GM21737 (cell line): ENCODE data around the gene SPAG9.

Experiments used
- ATAC-seq: cut with Tn5 transposase; IDR thresholded peaks from one replicate; pipeline ENCODE4 v1.9.1; 2021; ENCODE audit warnings: mild to moderate bottlenecking, moderate library complexity; ENCODE audit not compliant: unreplicated experiment

SPAG9 gene

DNA sequence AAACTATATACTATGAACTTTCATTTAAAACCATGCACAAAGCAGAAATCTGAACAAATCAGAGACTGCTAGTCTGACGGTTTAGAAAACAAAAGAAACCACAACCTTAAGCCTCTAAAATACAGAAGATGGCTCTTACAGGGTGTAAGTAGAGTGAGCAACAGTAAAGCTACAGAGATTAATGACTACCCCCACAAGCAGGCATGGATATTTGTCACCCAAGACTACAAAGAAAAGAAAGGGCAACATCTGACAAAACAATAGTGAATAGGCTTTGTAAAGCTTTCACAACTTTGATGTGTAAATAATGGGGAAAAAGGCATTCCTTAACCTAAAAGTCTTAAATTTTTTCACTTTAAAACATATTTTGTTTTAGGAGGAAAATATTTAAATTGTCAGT, 75.0 kb downstream of the SPAG9 start:
- no peak for ATAC-seq

DNA sequence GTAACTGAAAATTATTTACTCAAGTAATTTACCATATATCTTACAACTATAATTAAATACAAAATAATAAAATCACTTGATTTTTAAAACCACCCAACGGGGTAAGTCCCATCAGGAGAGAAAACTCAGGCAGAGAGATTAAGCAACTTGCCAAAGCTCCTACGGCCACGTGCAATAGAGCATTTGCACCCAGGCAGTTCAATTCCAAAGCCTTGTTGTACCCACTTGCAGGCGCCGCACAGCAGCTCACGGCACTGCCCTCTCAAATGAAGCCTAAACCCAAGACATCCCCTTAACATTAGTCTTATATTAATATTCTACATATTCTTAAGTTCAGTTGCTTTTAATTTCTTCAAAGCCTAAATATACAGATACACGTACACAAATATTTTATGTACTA, 75.7 kb downstream of the SPAG9 start:
- no peak for ATAC-seq

DNA sequence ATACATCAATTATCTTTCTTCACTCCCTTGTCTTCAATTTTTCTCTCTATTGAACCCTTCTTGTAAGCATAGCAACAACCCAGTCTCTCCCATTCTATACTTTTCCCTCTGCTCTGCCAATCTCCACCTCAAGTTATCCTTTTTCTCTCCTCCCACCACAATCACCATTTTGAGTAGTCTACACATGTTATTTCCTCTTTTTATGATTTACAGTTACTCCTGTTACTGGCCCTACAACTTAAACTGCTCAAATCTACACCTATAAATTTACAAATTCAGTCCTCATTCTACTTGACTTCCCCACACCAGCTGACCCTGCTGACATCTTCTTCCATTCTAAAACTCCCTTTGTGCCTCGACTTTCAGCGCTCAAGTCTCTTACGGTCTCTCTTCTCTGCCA, 84.6 kb downstream of the SPAG9 start:
- ATAC-seq: no peak

DNA sequence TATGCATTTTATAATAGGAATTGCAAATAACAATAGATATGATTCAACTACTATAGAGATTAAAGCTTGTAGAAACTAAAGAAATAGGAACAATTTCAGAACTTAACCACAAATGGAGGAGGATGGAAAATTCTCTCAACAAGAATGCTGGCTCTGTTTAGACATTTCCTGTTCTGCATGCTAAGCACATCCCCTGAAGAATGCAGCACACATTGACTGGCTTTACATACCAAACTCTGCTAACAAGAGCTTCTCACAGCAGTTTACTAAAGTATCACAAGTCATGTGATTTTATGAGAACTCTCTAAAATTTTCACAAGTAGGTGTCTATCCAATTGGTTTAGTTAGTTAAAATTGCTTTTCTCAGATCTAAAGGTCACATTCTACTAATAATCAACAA, 85.2 kb downstream of the SPAG9 start:
- ATAC-seq: no peak

DNA sequence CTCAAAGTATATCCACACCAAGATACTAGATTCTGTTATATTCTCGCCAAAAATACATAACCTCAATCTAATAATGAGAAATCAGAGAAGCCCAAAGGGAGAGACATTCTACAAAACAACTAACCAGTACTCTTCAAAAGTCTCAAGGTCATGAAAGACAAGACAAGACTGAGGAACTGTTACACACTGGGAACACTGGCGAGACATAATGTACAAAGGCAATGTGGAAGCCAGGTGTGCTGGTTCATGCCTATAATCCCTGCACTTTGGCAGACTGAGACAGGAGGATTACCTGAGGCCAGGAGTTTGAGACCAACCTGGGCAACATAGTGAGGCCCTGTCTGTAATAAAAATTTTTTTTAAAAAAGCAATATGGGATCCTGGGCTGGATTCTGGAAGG, 85.9 kb downstream of the SPAG9 start:
- ATAC-seq: no peak

DNA sequence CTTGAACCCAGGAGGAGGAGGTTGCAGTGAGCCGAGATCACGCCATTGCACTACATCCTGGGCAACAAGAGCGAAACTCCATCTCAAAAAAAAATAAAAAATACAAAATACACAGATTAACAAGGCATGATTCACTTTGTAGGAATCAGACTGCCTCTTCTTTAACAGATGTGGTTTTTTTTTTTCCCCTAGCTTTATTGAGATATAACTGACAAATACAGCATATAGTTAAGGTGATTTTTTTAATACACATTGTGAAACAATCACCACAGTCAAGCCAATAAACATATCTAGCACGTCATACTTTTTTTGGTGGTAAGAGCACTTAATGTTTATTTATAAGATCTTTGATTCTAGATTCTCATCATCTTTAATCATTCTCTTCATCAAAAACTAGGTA, 87.8 kb downstream of the SPAG9 start:
- ATAC-seq: no peak

DNA sequence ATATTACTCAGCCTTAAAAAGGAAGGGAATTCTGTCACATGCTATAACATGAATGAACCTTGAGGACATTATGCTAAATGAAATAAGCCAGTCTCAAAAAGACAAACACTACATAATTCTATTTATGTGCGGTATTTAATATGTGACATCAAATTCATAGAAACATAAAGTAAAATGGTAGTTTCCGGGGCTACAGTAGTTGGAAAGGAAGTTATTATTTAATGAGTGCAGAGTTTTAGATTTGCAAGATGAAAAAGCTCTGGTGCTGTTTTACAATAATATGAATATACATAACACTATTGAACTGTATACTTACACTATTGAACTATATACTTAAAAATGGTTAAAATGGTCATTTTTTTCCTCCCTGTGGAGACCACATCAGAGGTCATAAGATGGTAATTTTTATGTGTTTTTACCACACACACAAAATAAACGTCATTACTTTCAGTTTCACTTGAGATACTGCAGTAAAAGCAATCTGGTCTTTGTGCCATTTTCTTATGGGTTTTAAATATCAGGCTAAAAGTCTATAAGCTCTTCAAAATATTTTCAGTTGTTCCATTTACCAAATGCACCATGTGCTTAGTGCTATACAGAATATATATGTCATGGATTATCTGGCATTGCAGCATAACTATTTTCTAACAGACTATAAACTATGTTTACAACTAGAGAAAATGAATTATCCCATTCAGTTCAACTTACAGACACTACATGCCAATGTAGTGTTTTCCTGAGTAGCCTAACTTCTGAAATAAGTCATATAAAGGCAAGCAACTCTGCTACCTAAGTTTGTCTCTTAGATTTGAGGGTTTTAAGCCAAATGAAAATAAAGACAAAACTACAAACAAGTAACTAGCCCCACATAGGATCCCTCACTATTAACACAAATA, 90.9 kb downstream of the SPAG9 start:
- ATAC-seq: no peak

DNA sequence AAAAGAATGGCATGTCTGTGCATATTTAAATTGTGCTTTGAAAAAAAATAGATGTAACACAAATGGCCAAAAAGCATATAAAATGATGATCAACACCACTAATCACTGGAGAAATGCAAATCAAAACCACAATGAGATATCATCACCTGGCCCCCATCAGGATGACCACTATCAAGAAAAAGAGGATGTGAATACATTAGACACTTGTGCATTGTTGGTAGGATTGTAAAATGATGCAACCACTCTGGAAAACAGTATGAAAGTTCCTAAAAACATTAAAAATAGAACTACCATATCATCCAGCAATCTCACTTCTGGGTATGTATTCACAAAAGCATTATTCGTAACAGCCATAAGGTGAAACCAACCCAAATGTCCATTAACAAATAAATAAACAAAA, 91.5 kb downstream of the SPAG9 start:
- ATAC-seq: no peak

DNA sequence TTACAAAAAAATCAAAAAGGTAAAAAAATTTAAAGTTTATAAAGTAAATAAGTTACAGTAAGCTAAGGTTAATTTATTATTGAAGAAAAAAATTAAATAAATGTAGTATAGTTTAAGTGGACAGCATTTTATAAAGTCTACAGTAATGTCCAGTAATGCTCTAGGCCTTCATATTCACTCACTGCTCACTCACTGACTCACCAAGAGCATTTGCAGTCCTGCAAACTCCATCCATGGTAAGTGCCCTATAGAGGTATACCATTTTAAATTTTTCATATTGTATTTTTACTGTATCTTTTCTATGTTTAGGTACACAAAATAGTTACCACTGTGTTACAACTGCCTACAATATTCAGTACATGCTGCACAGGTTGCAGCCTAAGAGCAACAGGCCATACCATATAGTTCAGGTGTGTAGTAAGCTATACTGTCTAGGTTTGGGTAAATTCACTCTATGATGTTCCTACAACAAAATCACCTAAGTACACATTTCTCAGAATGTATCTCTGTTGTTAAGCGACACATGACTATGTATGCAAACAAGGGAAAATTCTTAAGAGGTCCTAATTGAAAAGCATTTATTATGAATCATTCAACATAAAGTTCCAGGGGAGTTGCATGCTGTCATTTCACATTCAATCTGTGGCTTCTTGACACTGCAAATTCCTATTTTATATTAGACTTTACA, 92.3 kb downstream of the SPAG9 start:
- ATAC-seq: no peak

DNA sequence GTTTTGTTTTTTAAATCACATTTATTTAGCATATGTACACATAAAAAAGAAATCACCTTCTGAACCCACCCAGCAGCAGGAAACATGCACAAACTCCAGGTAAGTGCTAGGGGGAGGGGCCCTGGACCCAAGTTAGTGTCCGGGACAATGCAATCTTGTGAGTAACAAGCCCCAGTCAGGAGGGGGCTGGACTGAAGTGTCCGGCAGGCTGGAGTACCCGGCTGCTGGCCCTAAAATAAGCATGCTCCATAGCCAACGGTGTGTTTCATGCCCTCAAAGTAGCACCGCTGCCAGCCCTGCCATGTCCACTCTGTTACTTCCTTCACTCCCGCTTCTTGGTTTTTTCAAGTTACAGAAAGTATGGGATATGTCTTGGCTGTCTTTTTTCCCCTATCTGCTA, 102.1 kb downstream of the SPAG9 start:
- no peak for ATAC-seq

DNA sequence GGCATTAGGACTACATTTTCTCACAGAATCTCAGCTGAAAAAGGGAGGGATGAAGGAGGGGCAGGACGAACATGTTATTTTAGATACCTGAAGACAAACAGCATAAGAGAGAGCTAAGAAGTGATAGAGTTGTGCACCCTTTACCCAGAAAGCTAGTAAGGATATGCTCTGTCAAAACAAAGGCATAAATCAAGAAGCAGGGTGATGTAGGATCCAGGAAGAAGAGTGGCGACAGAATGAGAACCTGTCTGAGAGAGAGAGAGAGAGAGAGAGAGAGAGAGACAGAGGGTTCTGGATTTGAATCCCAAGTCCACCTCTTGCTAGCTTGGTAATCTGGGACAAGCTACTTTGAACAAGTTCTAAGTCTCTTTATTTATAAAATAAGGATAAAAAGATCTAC, 103.4 kb downstream of the SPAG9 start:
- no peak for ATAC-seq

DNA sequence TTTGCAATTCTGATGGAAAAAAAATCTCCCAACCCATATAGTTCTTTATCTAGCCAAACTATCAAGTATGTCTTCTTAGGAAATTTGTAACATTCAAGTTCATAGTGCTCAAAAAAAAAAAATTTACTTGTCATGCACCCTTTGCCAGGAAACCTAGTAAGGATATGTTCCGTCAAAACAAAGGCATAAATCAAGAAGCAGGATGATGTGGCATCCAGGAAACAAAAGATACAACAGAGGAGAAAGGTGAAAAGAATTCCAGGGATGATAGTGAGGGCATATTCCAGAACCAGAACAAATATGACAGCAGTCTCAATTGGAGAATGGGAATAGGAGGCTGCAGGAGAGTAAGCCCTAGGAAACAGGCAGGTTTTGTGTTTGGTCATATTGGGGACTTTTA, 104.6 kb downstream of the SPAG9 start:
- no peak for ATAC-seq

DNA sequence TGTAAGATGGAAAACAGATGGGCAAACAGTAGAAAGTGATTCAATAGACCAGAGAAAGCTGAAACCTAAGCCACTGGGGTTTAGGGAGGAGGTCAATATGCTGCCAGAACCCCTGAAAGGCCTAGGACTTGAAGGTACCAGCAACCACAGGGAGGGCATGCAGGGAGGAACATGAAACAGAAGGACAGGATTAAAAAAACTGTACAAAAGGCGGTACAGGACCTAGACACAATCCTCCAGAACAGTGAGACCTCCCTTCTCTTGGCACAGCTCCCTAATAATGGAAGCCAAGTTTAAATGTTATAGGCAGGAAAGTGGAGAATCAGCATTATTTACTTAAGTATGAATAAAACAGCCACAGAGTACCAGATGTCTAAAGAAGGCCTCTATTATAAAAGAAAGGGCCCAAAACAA, 105.5 kb downstream of the SPAG9 start:
- ATAC-seq: no peak

DNA sequence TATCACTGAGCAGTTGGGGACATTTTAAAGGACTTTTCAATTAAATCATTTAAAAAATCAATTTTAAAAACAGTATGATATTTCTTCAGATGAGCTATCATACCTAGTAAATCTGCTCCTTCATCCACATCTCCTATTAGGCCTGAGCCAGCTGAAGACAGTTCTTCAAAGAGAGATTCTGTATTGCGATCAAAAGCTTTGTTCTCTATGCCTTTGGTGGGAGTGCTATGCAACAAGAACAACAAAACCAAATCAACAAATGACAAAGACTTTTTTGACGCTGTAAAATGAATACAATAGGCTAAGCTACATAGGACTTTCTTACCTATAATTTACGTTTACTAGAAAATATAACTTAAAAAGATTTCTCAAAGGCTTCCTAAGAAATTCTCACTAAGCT, 106.5 kb downstream of the SPAG9 start:
- no peak for ATAC-seq

DNA sequence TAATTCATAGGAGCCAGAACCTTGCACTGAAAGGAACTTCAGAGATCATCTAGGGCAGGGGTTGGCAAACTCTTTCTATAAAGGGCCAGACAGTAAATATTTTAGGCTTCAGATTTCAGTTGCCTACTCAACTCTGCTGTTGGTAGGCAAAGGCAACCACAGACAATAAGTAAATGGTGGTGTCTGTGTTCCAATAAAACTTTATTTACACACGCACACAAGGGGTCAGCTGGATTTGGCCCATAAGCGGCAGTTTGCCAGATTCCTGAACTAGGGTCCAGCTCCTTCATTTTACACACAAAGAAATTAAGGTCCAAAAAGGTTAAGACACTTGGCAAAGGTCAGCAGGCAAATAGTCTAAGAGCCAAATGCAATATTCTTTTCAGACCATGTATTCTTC, 107.3 kb downstream of the SPAG9 start:
- ATAC-seq: no peak

DNA sequence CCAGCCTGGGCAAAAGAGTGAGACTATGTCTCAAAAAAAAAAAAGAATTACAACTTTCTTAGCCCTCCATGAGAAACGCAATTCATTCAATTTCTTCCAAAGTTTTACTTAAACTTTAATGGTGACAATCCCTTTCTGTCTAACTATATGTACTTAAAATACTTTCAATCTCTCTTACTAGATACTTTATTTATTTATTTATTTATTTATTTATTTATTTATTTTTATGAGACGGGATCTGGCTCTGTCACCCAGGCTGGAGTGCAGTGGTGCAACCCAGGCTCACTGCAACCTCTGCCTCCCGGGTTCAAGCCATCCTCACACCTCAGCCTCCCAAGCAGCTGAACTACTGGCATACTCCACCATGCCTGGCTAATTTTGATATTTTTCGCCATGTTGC, 108.1 kb downstream of the SPAG9 start:
- no peak for ATAC-seq

DNA sequence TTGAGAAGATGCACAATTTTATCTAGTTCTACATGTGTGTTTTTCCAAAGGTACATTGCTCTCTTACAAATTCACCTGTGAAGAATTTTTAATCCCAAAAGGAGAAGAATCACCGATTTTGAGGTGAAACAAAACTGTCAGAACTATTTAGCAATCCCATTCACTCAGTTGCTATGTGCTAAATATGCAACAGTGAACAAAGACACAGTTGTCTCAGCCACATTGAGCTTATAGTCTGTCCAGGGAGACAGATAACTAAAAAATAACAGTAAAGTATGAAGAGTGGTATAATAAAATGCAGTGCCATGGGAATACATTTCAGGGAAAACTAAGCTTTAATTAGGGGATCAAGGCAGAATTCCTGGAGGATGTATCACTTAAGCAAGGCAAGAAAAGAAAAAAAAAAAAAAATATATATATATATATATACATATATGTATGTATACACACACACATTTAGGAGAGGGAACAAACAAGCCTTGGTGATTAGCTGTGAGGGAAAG, 110.4 kb downstream of the SPAG9 start:
- ATAC-seq: no peak

DNA sequence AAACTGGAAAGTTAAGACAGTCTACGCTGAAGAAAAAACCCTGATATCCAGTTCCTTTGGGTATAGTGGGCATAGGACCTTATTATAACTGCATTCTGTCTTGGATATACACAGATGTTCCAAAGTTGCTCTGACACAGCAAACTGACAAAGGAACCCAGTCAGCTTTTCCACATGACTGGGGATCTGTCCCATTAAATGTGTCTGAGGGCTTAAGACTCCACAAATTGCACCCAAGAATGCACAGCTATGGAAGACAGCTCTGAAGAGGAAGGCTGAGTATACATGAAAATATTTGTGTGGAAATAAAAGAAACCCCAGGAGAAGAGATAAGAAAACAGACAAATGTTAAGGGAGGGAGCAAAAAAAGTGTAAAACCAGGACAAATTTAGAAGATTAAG, 114.1 kb downstream of the SPAG9 start:
- ATAC-seq: no peak

DNA sequence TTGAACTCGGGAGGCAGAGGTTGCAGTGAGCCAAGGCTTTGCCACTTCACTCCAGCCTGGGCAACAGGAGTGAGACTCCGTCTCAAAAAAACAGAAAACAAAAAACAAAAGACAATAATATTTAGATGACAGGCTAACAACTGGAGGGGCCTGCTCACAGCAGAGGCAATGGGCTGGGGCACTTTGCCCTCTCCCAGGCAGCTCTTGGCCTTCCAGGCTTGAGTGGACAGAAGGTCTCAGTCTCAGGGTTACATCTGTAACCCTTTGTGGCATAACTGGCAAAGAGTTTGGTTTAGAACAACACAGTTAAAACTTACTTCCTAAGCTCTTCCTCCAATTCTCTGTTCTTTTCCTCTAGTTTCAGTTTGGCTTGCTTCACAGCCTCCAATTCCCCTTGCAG, 114.9 kb downstream of the SPAG9 start:
- ATAC-seq: no peak

DNA sequence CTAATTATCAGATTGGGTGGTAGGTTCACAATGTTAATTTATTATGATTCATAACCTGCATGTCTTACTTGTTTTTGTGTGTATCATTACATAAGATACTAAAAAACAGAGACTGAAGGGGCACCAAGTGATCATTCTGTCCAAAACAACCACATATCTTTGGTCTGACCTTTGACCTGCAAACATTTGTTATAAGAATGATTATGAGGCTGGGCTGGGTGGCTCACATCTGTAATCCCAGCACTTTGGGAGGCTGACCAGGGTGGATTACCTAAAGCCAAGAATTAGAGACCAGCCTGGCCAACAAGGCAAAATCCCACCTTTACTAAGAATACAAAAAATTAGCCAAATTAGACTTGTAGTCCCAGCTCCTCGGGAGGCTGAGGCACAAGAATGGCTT, 116.4 kb downstream of the SPAG9 start:
- ATAC-seq: no peak

DNA sequence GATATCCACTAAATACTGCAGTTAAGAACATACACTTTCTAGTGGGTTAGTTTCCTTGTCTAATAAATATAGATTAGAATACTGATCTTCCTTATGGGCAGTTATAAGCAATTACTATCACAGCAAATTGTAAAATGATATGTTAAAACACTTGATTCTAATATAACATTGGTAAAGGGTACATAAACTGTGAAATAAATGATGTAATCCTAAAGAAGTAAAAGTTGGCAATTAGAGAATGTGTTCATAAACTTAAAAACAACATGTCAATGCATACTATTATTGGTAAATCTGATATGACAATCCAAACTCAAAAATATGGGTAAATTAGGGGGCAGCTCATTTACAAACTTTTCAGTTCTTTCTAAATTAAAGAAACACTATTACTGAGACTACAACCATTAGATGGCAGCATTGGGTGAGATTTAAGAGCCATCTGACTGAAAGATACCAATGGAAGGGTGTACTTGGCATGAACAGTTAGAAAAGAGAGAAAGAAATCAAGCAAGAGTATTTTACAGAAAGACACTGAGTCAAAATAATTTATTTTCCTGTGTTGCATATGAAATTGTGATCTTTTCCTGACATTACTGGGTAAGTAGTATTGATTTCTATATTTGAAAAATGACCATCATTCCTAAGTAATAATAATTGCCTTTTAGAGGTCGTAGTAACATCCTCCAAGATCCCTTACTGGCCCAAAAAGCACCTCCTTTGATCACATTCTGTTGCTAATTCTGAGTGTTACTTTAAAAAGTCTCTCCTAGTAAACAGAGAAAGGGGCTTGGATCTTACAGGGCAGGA, 119.6 kb downstream of the SPAG9 start:
- ATAC-seq: no peak
